H9 (cell line): ENCODE data around the gene CBLN3. TPM values are rescaled to one million over a fixed set of nuclear protein-coding genes. Genes with fewer than 3 reads are reported as not detected.

ENCODE experiments used
- DNase-seq: peaks from one replicate; pipeline ENCODE4 v3.0.0-alpha.2; 2017
- H2AFZ ChIP-seq: one replicate; pipeline ENCODE4 v1.6.1; 2013; ENCODE audit warnings: mild to moderate bottlenecking, low read length, control low read depth, moderate library complexity
- H2AK5ac ChIP-seq: 2 replicates; pipeline ENCODE4 v1.6.1; 2013; ENCODE audit warnings: low read length, control low read depth, mixed read lengths; ENCODE audit not compliant: insufficient read length
- H2BK120ac ChIP-seq: one replicate; pipeline ENCODE4 v1.6.1; 2013; ENCODE audit warnings: low read depth, mild to moderate bottlenecking, low read length, control low read depth, inconsistent platforms; ENCODE audit not compliant: poor library complexity, severe bottlenecking
- H2BK12ac ChIP-seq: 2 replicates; pipeline ENCODE4 v1.6.1; 2013; ENCODE audit warnings: low read length, control low read depth, mixed read lengths, low read depth; ENCODE audit not compliant: insufficient read length
- H2BK15ac ChIP-seq: 2 replicates; pipeline ENCODE4 v1.6.1; 2013; ENCODE audit warnings: low read depth, low read length, control low read depth
- H2BK20ac ChIP-seq: one replicate; pipeline ENCODE4 v1.6.1; 2013; ENCODE audit warnings: low read depth, mild to moderate bottlenecking, low read length, control low read depth, inconsistent platforms; ENCODE audit not compliant: poor library complexity, severe bottlenecking
- H2BK5ac ChIP-seq: 2 replicates; pipeline ENCODE4 v1.6.1; 2013; ENCODE audit warnings: low read length, control low read depth, mixed read lengths; ENCODE audit not compliant: insufficient read length
- H3K14ac ChIP-seq: 2 replicates; pipeline ENCODE4 v1.6.1; 2013; ENCODE audit warnings: low read length, control low read depth; ENCODE audit not compliant: insufficient read depth
- H3K18ac ChIP-seq: 2 replicates; pipeline ENCODE4 v1.6.1; 2013; ENCODE audit warnings: low read depth, mild to moderate bottlenecking, mixed read lengths, low read length, control low read depth; ENCODE audit not compliant: insufficient read length
- H3K23ac ChIP-seq: 2 replicates; pipeline ENCODE4 v1.6.1; 2013; ENCODE audit warnings: low read length, control low read depth, mixed read lengths, low read depth; ENCODE audit not compliant: insufficient read length
- H3K23me2 ChIP-seq: 2 replicates; pipeline ENCODE4 v1.6.1; 2013; ENCODE audit warnings: low read depth, mild to moderate bottlenecking, mixed read lengths, low read length, control low read depth; ENCODE audit not compliant: insufficient read length, poor library complexity, severe bottlenecking
- H3K27ac ChIP-seq: 2 replicates; pipeline ENCODE4 v1.5.1; 2013; ENCODE audit warnings: low read length, control low read depth, mixed read lengths, low read depth; ENCODE audit not compliant: insufficient read length
- H3K27me3 ChIP-seq: 2 replicates; pipeline ENCODE4 v1.6.1; 2013; ENCODE audit warnings: low read length, control low read depth, inconsistent platforms; ENCODE audit not compliant: insufficient read depth
- H3K4ac ChIP-seq: 2 replicates; pipeline ENCODE4 v1.6.1; 2013; ENCODE audit warnings: low read depth, mild to moderate bottlenecking, control low read depth, inconsistent platforms, low read length, moderate library complexity
- H3K4me1 ChIP-seq: 2 replicates; pipeline ENCODE4 v1.6.1; 2013; ENCODE audit warnings: low read length, control low read depth, inconsistent platforms; ENCODE audit not compliant: insufficient read depth
- H3K4me2 ChIP-seq: 2 replicates; pipeline ENCODE4 v1.6.1; 2013; ENCODE audit warnings: low read length, control low read depth, mixed read lengths; ENCODE audit not compliant: insufficient read length, insufficient read depth
- H3K56ac ChIP-seq: 2 replicates; pipeline ENCODE4 v1.6.1; 2013; ENCODE audit warnings: low read depth, mild to moderate bottlenecking, mixed read lengths, low read length, control low read depth; ENCODE audit not compliant: insufficient read length
- H3K79me1 ChIP-seq: 2 replicates; pipeline ENCODE4 v1.6.1; 2013; ENCODE audit warnings: low read depth, mild to moderate bottlenecking, moderate library complexity, low read length, control low read depth, inconsistent platforms; ENCODE audit not compliant: insufficient read depth, poor library complexity, severe bottlenecking
- H3K79me2 ChIP-seq: 2 replicates; pipeline ENCODE4 v1.6.1; 2013; ENCODE audit warnings: low read length, control low read depth, inconsistent platforms; ENCODE audit not compliant: insufficient read depth
- H3K9ac ChIP-seq: 2 replicates; pipeline ENCODE4 v1.6.1; 2013; ENCODE audit warnings: low read length, control low read depth, mixed read lengths; ENCODE audit not compliant: insufficient read length; ENCODE audit errors: extremely low read depth
- H3K9me3 ChIP-seq: one replicate; pipeline ENCODE4 v1.6.1; 2013; ENCODE audit warnings: low read depth, low read length, inconsistent platforms; ENCODE audit not compliant: control insufficient read depth
- H3T11ph ChIP-seq: one replicate; pipeline ENCODE4 v1.6.1; 2013; ENCODE audit warnings: mild to moderate bottlenecking, low read length, control low read depth, inconsistent platforms
- H4K20me1 ChIP-seq: one replicate; pipeline ENCODE4 v1.6.1; 2013; ENCODE audit not compliant: control insufficient read depth, insufficient read length, insufficient read depth
- H4K5ac ChIP-seq: 2 replicates; pipeline ENCODE4 v1.6.1; 2013; ENCODE audit warnings: low read depth, mild to moderate bottlenecking, mixed read lengths, low read length, control low read depth; ENCODE audit not compliant: insufficient read length
- H4K8ac ChIP-seq: replicated peaks from 2 replicates; pipeline ENCODE4 v1.6.1; 2013; ENCODE audit warnings: low read length, control low read depth, mixed read lengths, low read depth; ENCODE audit not compliant: insufficient read length
- H4K91ac ChIP-seq: 2 replicates; pipeline ENCODE4 v1.6.1; 2013; ENCODE audit warnings: low read depth, mild to moderate bottlenecking, moderate library complexity, mixed read lengths, low read length, control low read depth; ENCODE audit not compliant: insufficient read length
- H3K27ac Mint-ChIP-seq, 3 experiments: 2 replicates in 2 of 3; 3 replicates in 1 of 3; pipeline ENCODE4 v1.8.0; 2020 to 2021; ENCODE audit warnings: mixed read lengths in 3 of 3, mild to moderate bottlenecking in 1 of 3, moderate library complexity in 1 of 3
- H3K27me3 Mint-ChIP-seq: 2 replicates; pipeline ENCODE4 v1.8.0; 2021; ENCODE audit warnings: low read depth, mild to moderate bottlenecking, moderate library complexity, mixed read lengths
- H3K36me3 Mint-ChIP-seq, 3 experiments: 2 replicates in 2 of 3; 3 replicates in 1 of 3; pipeline ENCODE4 v1.8.0; 2020 to 2021; ENCODE audit warnings: low read depth in 3 of 3, mixed read lengths in 3 of 3; ENCODE audit not compliant: insufficient read depth in 1 of 3
- H3K4me1 Mint-ChIP-seq, 2 experiments: 2 replicates each; pipeline ENCODE4 v1.8.0; 2020; ENCODE audit warnings: mixed read lengths in 2 of 2
- H3K4me3 Mint-ChIP-seq, 2 experiments: 2 replicates in 1 of 2; 3 replicates in 1 of 2; pipeline ENCODE4 v1.8.0; 2020 to 2021; ENCODE audit warnings: mild to moderate bottlenecking in 2 of 2, mixed read lengths in 2 of 2, moderate library complexity in 1 of 2
- H3K9me3 Mint-ChIP-seq, 2 experiments: 2 replicates in 1 of 2; 3 replicates in 1 of 2; pipeline ENCODE4 v1.8.0; 2020; ENCODE audit warnings: mild to moderate bottlenecking in 2 of 2, mixed read lengths in 2 of 2, moderate library complexity in 1 of 2
- WGBS: extraction: QIAGEN DNeasy Blood & Tissue Kit; methylation state at CpG from one replicate; pipeline ENCODE4 v1.1.7; 2013; ENCODE audit warnings: missing lambda C conversion rate, low lambda C conversion rate, mixed read lengths; ENCODE audit not compliant: insufficient read length; ENCODE audit errors: extremely low coverage; 5-methylcytosine and 5-hydroxymethylcytosine counted together
- total RNA-seq: library from RNA; stranded (reverse); gene quantifications from 2 replicates; pipeline ENCODE4 v1.2.1, GENCODE V29; 2021
- TF ChIP-seq, protein P1 (sequence below): fragments of 200-600 bp; sonication (generic); conservative IDR thresholded peaks from 3 replicates; pipeline ENCODE4 v1.8.0; 2021; ENCODE audit warnings: antibody characterized with exemption, mild to moderate bottlenecking

CBLN3 gene
- total RNA-seq, 1 experiment from 2014 or later = 0.39 TPM

DNA sequence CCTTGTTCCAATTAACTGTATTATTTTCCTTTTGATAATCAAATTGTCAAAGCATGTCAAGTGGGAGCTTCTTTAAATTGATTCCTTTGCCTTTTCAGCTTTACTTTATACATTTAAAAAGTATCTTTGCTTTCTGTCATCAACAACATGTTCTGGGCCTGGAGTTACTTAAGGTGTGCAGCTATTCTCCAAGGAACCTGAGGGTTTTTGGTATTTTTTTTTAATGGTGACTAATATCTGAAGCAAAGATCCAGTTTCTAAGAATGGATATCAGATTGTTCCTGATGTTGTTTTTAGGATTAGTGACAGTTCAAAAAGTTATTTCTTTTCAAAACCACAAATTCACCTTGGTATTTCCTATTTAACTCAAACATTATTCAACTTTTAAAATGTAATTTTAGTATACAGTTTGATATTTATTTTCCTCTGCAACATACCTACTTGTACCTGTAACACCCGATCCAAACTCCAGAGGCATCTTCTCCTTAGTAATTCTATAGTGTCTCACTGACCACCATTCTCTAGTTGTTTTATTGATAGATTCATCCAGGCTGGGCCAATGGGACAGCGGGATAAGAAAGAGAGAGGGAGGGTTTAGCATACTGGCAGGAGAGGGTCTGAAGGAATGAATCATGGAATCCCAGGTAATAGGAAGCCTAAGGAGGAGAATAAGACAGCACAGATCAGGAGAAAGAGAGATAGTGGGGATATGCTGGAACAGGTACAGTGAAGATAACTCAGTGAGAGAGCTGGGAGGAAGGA, 3.1 kb downstream of the CBLN3 start:
- H3K23ac ChIP-seq = no peak overlapping the region
- H4K5ac ChIP-seq = no peak overlapping the region
- no peak overlapping the region for H3K14ac ChIP-seq
- H2AK5ac ChIP-seq = no peak overlapping the region
- no peak overlapping the region for H3K27ac ChIP-seq
- H4K8ac ChIP-seq = no peak overlapping the region
- H3K9ac ChIP-seq = no peak overlapping the region
- no peak overlapping the region for H3K4me2 ChIP-seq
- no peak overlapping the region; a peak in 1 of 7 replicates for H3K27ac Mint-ChIP-seq
- H3K56ac ChIP-seq = no peak overlapping the region
- no peak overlapping the region for H2BK5ac ChIP-seq
- WGBS = no CpG with 5 or more reads among the region's 2 CpGs
- H3K36me3 Mint-ChIP-seq = no peaks in the 10 kb centered on the region
- H3K9me3 ChIP-seq = no peaks in the 10 kb centered on the region
- no peak overlapping the region for H3K4ac ChIP-seq
- DNase-seq = no peak
- peaks cover 3% of the 10 kb centered on the region; the same call in 1 of the 2 replicates for H3K4me1 ChIP-seq
- TF ChIP-seq, protein P1, sequence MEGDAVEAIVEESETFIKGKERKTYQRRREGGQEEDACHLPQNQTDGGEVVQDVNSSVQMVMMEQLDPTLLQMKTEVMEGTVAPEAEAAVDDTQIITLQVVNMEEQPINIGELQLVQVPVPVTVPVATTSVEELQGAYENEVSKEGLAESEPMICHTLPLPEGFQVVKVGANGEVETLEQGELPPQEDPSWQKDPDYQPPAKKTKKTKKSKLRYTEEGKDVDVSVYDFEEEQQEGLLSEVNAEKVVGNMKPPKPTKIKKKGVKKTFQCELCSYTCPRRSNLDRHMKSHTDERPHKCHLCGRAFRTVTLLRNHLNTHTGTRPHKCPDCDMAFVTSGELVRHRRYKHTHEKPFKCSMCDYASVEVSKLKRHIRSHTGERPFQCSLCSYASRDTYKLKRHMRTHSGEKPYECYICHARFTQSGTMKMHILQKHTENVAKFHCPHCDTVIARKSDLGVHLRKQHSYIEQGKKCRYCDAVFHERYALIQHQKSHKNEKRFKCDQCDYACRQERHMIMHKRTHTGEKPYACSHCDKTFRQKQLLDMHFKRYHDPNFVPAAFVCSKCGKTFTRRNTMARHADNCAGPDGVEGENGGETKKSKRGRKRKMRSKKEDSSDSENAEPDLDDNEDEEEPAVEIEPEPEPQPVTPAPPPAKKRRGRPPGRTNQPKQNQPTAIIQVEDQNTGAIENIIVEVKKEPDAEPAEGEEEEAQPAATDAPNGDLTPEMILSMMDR = no peak
- no peaks in the 10 kb centered on the region for H3K79me1 ChIP-seq
- peaks cover 2% of the 10 kb centered on the region; the same call in 1 of the 2 replicates for H3K27me3 ChIP-seq
- no peaks in the 10 kb centered on the region for H3K79me2 ChIP-seq
- H2BK12ac ChIP-seq = no peak overlapping the region
- no peak overlapping the region for H2BK120ac ChIP-seq
- no peaks in the 10 kb centered on the region for H3K9me3 Mint-ChIP-seq
- no peak overlapping the region for H3T11ph ChIP-seq
- H3K4me3 Mint-ChIP-seq = no peak overlapping the region
- no peak overlapping the region for H4K91ac ChIP-seq
- no peak overlapping the region for H2AFZ ChIP-seq
- H3K18ac ChIP-seq = no peak overlapping the region
- peaks cover 7% of the 10 kb centered on the region for H3K23me2 ChIP-seq
- H3K27me3 Mint-ChIP-seq = peaks cover 8% of the 10 kb centered on the region
- H2BK15ac ChIP-seq = no peak overlapping the region
- H3K4me1 Mint-ChIP-seq = peaks cover 24 to 25% of the 10 kb centered on the region in 2 experiments
- H4K20me1 ChIP-seq = no peaks in the 10 kb centered on the region
- no peak overlapping the region for H2BK20ac ChIP-seq
